Measurements from ENCODE around the gene AMH. TPM values are rescaled to one million over a fixed set of nuclear protein-coding genes. Genes with fewer than 3 reads are reported as not detected.
A peak's percentile ranks its signal among the peaks of the same experiment; 100 is the strongest.

The AMH gene
- total and polyA plus RNA-seq, 2 of the 13 experiments (the other 11 are each of a cell fraction or from before 2014, with no cell fraction given) = 0.03 to 0.18 TPM

DNA sequence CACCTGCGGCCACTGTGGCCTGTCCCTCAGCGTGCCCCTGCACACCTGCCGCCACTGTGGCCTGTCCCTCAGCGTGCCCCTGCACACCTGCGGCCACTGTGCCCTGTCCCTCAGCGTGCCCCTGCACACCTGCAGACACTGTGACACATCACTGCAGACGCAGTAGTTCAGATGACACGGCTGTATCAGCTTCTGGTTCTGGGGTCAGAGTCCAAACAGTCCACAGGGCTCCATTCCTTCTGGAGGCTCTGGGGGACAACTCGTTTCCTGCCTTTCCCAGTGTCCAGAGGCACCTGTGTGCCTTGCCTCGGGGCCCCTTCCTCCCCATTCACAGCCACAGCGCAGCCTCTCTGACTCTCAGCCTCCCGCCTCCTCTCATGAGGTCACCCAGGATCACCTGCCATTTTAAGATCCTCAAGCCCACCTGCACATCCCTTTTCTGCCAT is 7.0 kb upstream of the AMH start (continued):
- TF ChIP-seq, protein P1, sequence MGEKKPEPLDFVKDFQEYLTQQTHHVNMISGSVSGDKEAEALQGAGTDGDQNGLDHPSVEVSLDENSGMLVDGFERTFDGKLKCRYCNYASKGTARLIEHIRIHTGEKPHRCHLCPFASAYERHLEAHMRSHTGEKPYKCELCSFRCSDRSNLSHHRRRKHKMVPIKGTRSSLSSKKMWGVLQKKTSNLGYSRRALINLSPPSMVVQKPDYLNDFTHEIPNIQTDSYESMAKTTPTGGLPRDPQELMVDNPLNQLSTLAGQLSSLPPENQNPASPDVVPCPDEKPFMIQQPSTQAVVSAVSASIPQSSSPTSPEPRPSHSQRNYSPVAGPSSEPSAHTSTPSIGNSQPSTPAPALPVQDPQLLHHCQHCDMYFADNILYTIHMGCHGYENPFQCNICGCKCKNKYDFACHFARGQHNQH (CRISPR knock-in tag; IDR thresholded peaks at IDR 0.05) = peak; percentile 41; the same call in 1 of the 2 replicates
- TF ChIP-seq, protein P2, sequence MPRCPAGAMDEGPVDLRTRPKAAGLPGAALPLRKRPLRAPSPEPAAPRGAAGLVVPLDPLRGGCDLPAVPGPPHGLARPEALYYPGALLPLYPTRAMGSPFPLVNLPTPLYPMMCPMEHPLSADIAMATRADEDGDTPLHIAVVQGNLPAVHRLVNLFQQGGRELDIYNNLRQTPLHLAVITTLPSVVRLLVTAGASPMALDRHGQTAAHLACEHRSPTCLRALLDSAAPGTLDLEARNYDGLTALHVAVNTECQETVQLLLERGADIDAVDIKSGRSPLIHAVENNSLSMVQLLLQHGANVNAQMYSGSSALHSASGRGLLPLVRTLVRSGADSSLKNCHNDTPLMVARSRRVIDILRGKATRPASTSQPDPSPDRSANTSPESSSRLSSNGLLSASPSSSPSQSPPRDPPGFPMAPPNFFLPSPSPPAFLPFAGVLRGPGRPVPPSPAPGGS (CRISPR knock-in tag; IDR thresholded peaks at IDR 0.05) = peak; percentile 57; the same call in 1 of the 2 replicates
- TF ChIP-seq, protein P3, sequence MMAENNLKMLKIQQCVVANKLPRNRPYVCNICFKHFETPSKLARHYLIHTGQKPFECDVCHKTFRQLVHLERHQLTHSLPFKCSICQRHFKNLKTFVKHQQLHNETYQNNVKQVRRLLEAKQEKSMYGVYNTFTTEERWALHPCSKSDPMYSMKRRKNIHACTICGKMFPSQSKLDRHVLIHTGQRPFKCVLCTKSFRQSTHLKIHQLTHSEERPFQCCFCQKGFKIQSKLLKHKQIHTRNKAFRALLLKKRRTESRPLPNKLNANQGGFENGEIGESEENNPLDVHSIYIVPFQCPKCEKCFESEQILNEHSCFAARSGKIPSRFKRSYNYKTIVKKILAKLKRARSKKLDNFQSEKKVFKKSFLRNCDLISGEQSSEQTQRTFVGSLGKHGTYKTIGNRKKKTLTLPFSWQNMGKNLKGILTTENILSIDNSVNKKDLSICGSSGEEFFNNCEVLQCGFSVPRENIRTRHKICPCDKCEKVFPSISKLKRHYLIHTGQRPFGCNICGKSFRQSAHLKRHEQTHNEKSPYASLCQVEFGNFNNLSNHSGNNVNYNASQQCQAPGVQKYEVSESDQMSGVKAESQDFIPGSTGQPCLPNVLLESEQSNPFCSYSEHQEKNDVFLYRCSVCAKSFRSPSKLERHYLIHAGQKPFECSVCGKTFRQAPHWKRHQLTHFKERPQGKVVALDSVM (CRISPR knock-in tag; IDR thresholded peaks at IDR 0.05) = peak; percentile 75; the same call in 1 of the 2 replicates
- no peak for TF ChIP-seq NCOA5 (CRISPR knock-in tag; IDR thresholded peaks at IDR 0.05)
- TF ChIP-seq NR1H2 (CRISPR knock-in tag; IDR thresholded peaks at IDR 0.05; ENCODE audit: borderline replicate concordance, low read depth) = no peak
- TF ChIP-seq ELF3 (CRISPR knock-in tag; IDR thresholded peaks at IDR 0.05) = peak; percentile 62; the same call in 1 of the 2 replicates
- peak; percentile 44; the same call in 1 of the 2 replicates for TF ChIP-seq SPEN (CRISPR knock-in tag; IDR thresholded peaks at IDR 0.05; ENCODE audit: low read depth)
- no peak for TF ChIP-seq ZNF670 (CRISPR knock-in tag; IDR thresholded peaks at IDR 0.05; ENCODE audit: borderline replicate concordance)
- no peak for TF ChIP-seq ZNF792 (CRISPR knock-in tag; IDR thresholded peaks at IDR 0.05)
- TF ChIP-seq ZNF598 (CRISPR knock-in tag; IDR thresholded peaks at IDR 0.05; ENCODE audit: borderline replicate concordance) = peak; percentile 61; the same call in 1 of the 2 replicates
- no peak for TF ChIP-seq DR1 (CRISPR knock-in tag; IDR thresholded peaks at IDR 0.05)
- TF ChIP-seq MIER2 (CRISPR knock-in tag; IDR thresholded peaks at IDR 0.05) = no peak
- peak; percentile 50; the same call in 1 of the 3 replicates for TF ChIP-seq MXI1 (IDR thresholded peaks at IDR 0.05; ENCODE audit: borderline replicate concordance, low read depth, low read length)
- no peak for TF ChIP-seq HOXA7 (CRISPR knock-in tag; IDR thresholded peaks at IDR 0.05)
- no peak for TF ChIP-seq YEATS2 (CRISPR knock-in tag; IDR thresholded peaks at IDR 0.05; ENCODE audit: borderline replicate concordance)
- no peak for TF ChIP-seq ARNT (IDR thresholded peaks at IDR 0.05)
- peak; percentile 60 for TF ChIP-seq RXRB (CRISPR knock-in tag; IDR thresholded peaks at IDR 0.05; ENCODE audit: borderline replicate concordance)
- no peak for TF ChIP-seq ZNF558 (CRISPR knock-in tag; IDR thresholded peaks at IDR 0.05; ENCODE audit: borderline replicate concordance)
- no peak for TF ChIP-seq RFX5 (IDR thresholded peaks at IDR 0.05; ENCODE audit: low read depth, low read length)
- TF ChIP-seq ETV5 (CRISPR knock-in tag; IDR thresholded peaks at IDR 0.05; ENCODE audit: borderline replicate concordance) = peak; percentile 72; the same call in 1 of the 2 replicates
- TF ChIP-seq RAD51 (IDR thresholded peaks at IDR 0.05; ENCODE audit: borderline replicate concordance) = no peak
- TF ChIP-seq, protein P4, sequence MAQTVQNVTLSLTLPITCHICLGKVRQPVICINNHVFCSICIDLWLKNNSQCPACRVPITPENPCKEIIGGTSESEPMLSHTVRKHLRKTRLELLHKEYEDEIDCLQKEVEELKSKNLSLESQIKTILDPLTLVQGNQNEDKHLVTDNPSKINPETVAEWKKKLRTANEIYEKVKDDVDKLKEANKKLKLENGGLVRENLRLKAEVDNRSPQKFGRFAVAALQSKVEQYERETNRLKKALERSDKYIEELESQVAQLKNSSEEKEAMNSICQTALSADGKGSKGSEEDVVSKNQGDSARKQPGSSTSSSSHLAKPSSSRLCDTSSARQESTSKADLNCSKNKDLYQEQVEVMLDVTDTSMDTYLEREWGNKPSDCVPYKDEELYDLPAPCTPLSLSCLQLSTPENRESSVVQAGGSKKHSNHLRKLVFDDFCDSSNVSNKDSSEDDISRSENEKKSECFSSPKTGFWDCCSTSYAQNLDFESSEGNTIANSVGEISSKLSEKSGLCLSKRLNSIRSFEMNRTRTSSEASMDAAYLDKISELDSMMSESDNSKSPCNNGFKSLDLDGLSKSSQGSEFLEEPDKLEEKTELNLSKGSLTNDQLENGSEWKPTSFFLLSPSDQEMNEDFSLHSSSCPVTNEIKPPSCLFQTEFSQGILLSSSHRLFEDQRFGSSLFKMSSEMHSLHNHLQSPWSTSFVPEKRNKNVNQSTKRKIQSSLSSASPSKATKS (CRISPR knock-in tag; IDR thresholded peaks at IDR 0.05) = no peak
- TF ChIP-seq GATA4 (IDR thresholded peaks at IDR 0.05; ENCODE audit: borderline replicate concordance, low read depth) = no peak
- TF ChIP-seq RFX3 (CRISPR knock-in tag; IDR thresholded peaks at IDR 0.05) = no peak
- peak in 1 of 2 experiments; percentile 31; a peak in 1 of 4 replicates for TF ChIP-seq KLF16 (CRISPR knock-in tag; IDR thresholded peaks at IDR 0.05)
- no peak for TF ChIP-seq NCOA2 (CRISPR knock-in tag; IDR thresholded peaks at IDR 0.05)

All from HepG2 (cell line).